Measurements from ENCODE around the gene ZMIZ1.
"Not testable (repeated sequence)": the region's sequence is repeated elsewhere in the genome, so short reads cannot be mapped to it uniquely, and the experiment has no call there.

Gene ZMIZ1

GRCh38 chr10:79324032-79324695, 255.4 kb downstream of the ZMIZ1 start:
- no peak for DNase-seq (ENCODE audit: low spot score)

- DNase-seq (ENCODE audit: low spot score), result no peak
Observed at GRCh38 chr10:79326361-79327089, 257.8 kb downstream of the ZMIZ1 start.

GRCh38 chr10:79327090-79327457, 258.3 kb downstream of the ZMIZ1 start:
- no peak for DNase-seq (ENCODE audit: low spot score)

GRCh38 chr10:79328147-79328701, 259.5 kb downstream of the ZMIZ1 start:
- DNase-seq (ENCODE audit: low spot score), result no peak

GRCh38 chr10:79328737-79329504, 260.2 kb downstream of the ZMIZ1 start:
- DNase-seq (ENCODE audit: low spot score), result no peak

GRCh38 chr10:79329529-79329928, 260.8 kb downstream of the ZMIZ1 start:
- DNase-seq (ENCODE audit: low spot score), result no peak

- no peak for DNase-seq (ENCODE audit: low spot score)
Observed at GRCh38 chr10:79331226-79331625, 262.5 kb downstream of the ZMIZ1 start.

GRCh38 chr10:79331709-79332108, 262.9 kb downstream of the ZMIZ1 start:
- peak; percentile 35 for DNase-seq (ENCODE audit: low spot score)

- not testable (repeated sequence) for DNase-seq (ENCODE audit: low spot score)
Observed at GRCh38 chr10:79332610-79333315, 264.0 kb downstream of the ZMIZ1 start.

GRCh38 chr10:79333513-79333912, 264.7 kb downstream of the ZMIZ1 start:
- DNase-seq (ENCODE audit: low spot score), result no peak

- DNase-seq (ENCODE audit: low spot score), result no peak
Observed at GRCh38 chr10:79334573-79334972, 265.8 kb downstream of the ZMIZ1 start.

GRCh38 chr10:79335094-79335469, 266.3 kb downstream of the ZMIZ1 start:
- DNase-seq (ENCODE audit: low spot score), result no peak

GRCh38 chr10:79335470-79336235, 266.9 kb downstream of the ZMIZ1 start:
- no peak for DNase-seq (ENCODE audit: low spot score)

GRCh38 chr10:79336276-79336675, 267.5 kb downstream of the ZMIZ1 start:
- DNase-seq (ENCODE audit: low spot score), result no peak

- DNase-seq (ENCODE audit: low spot score), result no peak
Observed at GRCh38 chr10:79336739-79337138, 268.0 kb downstream of the ZMIZ1 start.

GRCh38 chr10:79337783-79338469, 269.2 kb downstream of the ZMIZ1 start:
- not testable (repeated sequence) for DNase-seq (ENCODE audit: low spot score)

- no peak for DNase-seq (ENCODE audit: low spot score)
Observed at GRCh38 chr10:79339266-79339665, 270.5 kb downstream of the ZMIZ1 start.

- DNase-seq (ENCODE audit: low spot score), result no peak
Observed at GRCh38 chr10:79340646-79341244, 272.0 kb downstream of the ZMIZ1 start.

GRCh38 chr10:79342295-79342761, 273.6 kb downstream of the ZMIZ1 start:
- DNase-seq (ENCODE audit: low spot score), result no peak

Measured in COLO829 (cell line).